Testis (tissue), 2 donors: Measurements from ENCODE around the gene ABHD17B.

ENCODE experiments used
- CTCF ChIP-seq, 3 experiments: fragments of 450-650 bp in 2 of 3; fragments of 200-600 bp in 1 of 3; sonication (generic) in 1 of 3; IDR thresholded peaks; one replicate each; pipeline ENCODE4 v1.5.1; 2016 to 2019; ENCODE audit warnings: antibody characterized with exemption in 3 of 3, mild to moderate bottlenecking in 2 of 3, moderate library complexity in 1 of 3
- POLR2A ChIP-seq: fragments of 450-650 bp; IDR thresholded peaks from one replicate; pipeline ENCODE4 v1.6.1; 2017; ENCODE audit warnings: antibody characterized with exemption, mild to moderate bottlenecking, moderate library complexity

- TF ChIP-seq CTCF (IDR thresholded peaks at IDR 0.05) (no peak), POLR2A (no peak)
Observed at GRCh38 chr9:71941998-71942567, 31.1 kb upstream of the ABHD17B start.
